DMS 273 (cell line): ENCODE data around the gene SMIM1.

Source experiments
- DNase-seq: peaks from one replicate; lab custom pipeline; 2025; ENCODE audit not compliant: unreplicated experiment; lab: John Stamatoyannopoulos, UW

The SMIM1 gene

DNA sequence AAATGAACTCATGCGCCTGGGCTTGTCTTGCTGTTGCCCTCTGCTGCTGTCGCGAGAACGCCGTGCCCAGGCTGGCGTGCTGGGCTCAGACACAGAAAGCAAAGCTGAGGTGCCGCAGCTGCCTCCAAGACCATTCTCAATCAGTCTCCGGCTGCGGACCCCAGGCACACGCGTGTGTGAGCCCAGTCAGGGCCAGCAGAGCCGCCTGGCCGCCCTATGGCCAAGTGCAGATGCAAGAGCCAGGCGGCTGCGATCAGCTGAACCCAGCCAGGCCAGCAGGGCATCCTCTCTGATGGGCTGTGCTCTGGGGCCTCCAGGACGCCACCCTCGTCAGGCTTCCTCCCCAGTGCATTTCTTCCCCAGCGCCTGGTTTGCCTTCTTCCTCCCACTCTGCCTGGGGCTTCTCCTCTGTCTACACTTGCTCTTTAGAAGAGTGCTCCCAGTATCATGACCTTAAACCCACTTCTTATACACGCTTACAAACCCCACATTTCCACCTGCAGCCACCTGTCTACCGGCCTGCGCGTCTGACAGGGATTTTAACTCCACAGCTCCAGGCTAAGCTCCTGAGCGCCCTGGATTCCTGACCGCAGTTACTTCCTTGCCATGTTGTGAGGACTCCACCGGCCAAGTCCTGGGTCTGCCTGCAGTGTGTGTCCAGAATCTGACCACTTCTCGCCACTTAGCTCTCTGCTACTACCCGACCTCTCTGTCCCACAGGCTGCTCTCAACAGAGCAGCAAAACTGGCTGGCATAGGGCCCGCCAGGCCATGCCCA, 45.5 kb downstream of the SMIM1 start:
- no peak for DNase-seq

DNA sequence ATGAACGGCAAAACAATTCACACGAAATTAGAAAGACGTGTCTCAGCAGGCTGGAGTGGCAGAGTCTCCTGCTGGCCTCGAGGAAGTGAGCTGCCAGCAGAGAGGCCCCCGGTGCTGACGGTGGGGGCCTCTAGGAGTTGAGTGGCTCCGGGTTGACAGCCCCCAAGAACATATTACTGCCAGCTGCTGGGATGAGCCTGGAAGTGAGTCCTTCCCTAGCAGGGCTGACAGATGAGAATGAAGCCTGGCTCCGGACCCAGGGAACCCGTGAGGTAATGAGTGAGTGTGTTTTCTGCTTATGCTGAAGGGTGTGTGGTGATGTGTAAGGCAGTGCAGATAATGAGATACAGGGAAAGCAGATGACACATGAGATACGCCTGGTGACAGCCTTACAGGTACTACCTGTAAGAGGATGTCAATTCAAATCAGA, 47.2 kb downstream of the SMIM1 start:
- peak; percentile 62 for DNase-seq

DNA sequence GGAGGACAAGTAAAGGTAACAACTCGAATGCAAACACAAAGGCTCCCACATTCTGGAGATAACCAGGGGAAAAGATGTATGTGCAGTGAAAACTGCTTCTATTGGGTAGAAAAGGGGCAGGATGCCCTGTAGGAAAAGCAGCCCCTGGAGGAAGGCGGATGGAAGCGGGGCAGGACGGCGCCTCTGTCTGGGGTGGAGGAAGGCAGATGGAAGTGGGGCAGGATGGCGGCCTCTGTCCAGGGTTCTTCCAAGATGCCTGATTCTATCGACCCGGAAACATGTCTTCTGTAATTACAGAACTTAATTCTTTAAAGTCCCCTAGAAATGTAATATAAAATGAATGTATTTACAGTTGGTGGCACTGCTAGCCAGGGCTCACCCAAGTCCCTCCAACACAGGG, 47.8 kb downstream of the SMIM1 start:
- peak; percentile 32 for DNase-seq

DNA sequence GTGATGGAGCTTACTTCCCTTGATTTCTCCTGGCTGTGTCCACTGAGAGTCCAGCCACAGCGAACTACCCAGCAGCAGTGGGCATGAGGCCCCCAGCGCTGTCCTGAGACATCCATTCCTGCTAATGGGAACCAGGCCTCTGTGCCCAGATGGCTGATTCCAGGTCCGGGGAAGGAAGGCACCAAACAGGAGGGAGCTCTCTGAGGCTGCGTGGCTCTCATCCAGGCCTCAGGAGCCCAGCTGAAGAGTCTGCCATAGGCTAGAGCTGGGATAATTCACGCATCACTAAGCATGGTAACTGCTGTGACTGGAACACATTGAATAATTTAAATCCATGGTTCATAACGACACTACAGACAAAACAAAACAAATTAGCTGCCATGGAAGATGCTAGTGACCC, 48.5 kb downstream of the SMIM1 start:
- peak; percentile 97 for DNase-seq

DNA sequence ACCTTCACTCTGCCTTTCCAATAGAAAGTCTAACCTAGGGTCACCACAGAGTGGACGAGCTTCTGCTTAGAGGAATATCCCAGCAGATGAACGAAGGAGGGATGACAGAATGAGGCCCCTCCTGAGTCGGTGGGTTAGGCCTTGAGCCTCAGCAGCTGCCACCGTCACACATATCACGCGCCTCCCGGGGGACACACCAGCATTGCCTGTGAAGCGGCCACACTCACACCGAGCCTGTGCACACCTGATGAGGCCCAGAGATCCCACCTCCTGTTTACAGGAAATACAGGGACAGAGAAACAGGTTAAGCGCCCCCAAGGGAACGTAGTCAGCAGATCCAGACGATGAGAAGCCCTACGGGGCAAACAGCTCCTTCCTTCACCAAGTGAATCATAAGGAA, 48.9 kb downstream of the SMIM1 start:
- peak; percentile 64 for DNase-seq

DNA sequence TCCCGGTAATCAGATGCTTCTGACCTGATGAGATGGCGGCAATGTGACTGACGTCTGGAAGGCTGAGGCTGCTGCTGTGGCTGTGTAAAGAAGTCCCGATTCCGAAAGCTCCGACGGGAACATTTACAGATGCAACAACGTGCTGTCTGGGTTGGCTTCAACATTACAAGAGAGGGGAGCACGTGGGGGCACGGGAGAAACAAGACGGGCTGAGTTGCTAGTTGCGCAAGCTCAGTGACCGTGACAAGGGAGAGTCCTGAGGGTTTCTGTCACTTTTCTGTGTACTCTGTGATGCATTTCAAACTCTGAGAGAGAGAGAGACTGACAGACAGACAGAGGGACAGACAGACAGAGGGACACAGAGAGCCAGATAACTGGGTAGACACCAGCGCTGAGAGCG, 49.4 kb downstream of the SMIM1 start:
- DNase-seq = no peak

DNA sequence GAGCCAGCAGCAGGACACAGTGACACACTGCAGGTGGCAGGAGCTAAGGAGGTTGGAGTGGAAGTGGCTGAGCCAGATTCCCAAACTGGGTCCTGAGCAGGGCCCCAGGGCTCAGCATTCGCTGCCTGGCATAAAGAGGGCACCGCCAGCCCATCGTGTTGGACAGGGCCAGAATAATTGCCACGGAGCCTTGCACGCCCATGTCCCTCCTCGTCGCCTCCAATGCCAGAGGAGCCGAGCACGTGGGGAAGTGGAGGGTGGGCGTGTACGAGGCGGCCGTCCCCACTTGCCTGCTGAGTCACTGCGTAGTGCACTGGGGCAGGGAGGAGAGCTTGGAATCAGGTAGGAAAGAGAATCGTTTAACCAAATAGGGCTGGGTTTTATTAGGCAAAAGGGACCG, 49.9 kb downstream of the SMIM1 start:
- DNase-seq = no peak

DNA sequence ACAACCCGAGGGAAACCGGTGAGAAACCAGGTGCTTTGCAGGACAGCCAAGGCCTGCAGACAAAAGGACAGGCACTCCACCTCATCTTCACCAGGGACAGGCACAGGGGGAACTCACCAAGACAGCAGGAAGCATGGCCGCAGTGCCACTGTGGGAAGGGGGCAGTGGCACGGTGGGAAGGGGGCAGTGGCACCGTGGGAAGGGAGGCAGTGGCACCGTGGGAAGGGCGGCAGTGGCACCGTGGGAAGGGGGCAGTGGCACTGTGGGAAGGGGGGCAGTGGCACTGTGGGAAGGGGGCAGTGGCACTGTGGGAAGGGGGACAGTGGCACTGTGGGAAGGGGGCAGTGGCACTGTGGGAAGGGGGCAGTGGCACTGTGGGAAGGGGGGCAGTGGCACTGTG, 52.1 kb downstream of the SMIM1 start:
- no peak for DNase-seq

DNA sequence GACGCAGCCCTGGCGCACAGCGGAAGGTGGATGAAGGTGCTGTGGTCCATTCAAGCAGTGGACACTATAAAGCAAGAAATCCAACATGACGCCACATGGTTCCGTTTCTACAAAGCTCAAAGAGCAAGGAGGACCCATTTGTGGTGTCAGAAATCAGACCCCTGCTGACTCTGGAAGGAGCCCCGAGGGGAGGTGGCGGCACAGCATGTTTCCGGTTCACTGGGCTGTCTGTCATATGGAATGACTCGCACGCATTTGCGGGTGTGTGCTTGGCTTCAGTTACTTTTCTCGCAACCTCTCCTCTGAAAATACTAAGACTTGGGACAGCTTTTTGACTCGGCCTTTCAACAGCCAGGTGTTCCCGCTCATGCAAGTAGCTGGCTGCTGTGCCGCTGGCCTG, 52.8 kb downstream of the SMIM1 start:
- DNase-seq = no peak
